OCI-LY3 (cell line): ENCODE data around the gene ZNF74.
"Not testable (repeated sequence)": the region's sequence is repeated elsewhere in the genome, so short reads cannot be mapped to it uniquely, and the experiment has no call there.

ENCODE experiments used
- H2AFZ ChIP-seq: fragments of 200-600, 300-600 bp; shearing (Covaris generic); 2 replicates; pipeline ENCODE4 v1.6.0; 2014; ENCODE audit warnings: antibody characterized with exemption, low read depth, low read length
- H3K27ac ChIP-seq: fragments of 200-600, 300-600 bp; sonication (generic); 2 replicates; pipeline ENCODE4 v1.5.1; 2014; ENCODE audit warnings: mild to moderate bottlenecking, low read length, moderate library complexity, mixed read lengths
- H3K27me3 ChIP-seq: fragments of 200-600, 300-600 bp; sonication (generic); 2 replicates; pipeline ENCODE4 v1.6.1; 2014; ENCODE audit warnings: low read depth, low read length, mixed read lengths
- H3K36me3 ChIP-seq: fragments of 200-600, 300-600 bp; sonication (generic); replicated peaks from 2 replicates; pipeline ENCODE3; 2014; ENCODE audit warnings: low read depth, low read length, mixed read lengths
- H3K4me1 ChIP-seq: fragments of 300-600, 200-600 bp; sonication (generic); 2 replicates; pipeline ENCODE4 v1.6.1; 2014; ENCODE audit warnings: low read length, mixed read lengths
- H3K4me2 ChIP-seq: fragments of 200-600, 300-600 bp; sonication (generic); 2 replicates; pipeline ENCODE4 v1.6.1; 2014; ENCODE audit warnings: low read length, mixed read lengths
- H3K4me3 ChIP-seq: fragments of 300-600, 200-600 bp; sonication (generic); 2 replicates; pipeline ENCODE4 v1.5.1; 2014; ENCODE audit warnings: antibody characterized with exemption, mild to moderate bottlenecking, low read length, moderate library complexity
- H3K79me2 ChIP-seq: fragments of 300-600, 200-600 bp; shearing (Covaris generic); 2 replicates; pipeline ENCODE4 v1.6.1; 2014; ENCODE audit warnings: mild to moderate bottlenecking, low read length, mixed read lengths
- H3K9ac ChIP-seq: fragments of 300-600, 200-600 bp; shearing (Covaris generic); 2 replicates; pipeline ENCODE4 v1.6.0; 2014; ENCODE audit warnings: mild to moderate bottlenecking, low read length, moderate library complexity
- H3K9me3 ChIP-seq: fragments of 200-600, 300-600 bp; shearing (Covaris generic); 2 replicates; pipeline ENCODE4 v1.6.1; 2014; ENCODE audit warnings: low read length, mixed read lengths; ENCODE audit not compliant: insufficient read depth
- H4K20me1 ChIP-seq: fragments of 200-600, 300-600 bp; sonication (generic); 2 replicates; pipeline ENCODE4 v1.6.1; 2016; ENCODE audit warnings: low read length, mixed read lengths; ENCODE audit not compliant: insufficient read depth
- EZH2phosphoT487 ChIP-seq: fragments of 200-600 bp; shearing (Covaris generic); IDR thresholded peaks from 2 replicates; pipeline ENCODE4 v1.6.1; 2018; ENCODE audit warnings: antibody characterized with exemption, mixed run types, low read depth
- TF ChIP-seq, protein P1 (sequence below): fragments of 200-600, 300-600 bp; sonication (generic); IDR thresholded peaks from 2 replicates; pipeline ENCODE4 v1.5.1; 2014; ENCODE audit warnings: antibody characterized with exemption, low read length, low read depth

ZNF74 gene

DNA sequence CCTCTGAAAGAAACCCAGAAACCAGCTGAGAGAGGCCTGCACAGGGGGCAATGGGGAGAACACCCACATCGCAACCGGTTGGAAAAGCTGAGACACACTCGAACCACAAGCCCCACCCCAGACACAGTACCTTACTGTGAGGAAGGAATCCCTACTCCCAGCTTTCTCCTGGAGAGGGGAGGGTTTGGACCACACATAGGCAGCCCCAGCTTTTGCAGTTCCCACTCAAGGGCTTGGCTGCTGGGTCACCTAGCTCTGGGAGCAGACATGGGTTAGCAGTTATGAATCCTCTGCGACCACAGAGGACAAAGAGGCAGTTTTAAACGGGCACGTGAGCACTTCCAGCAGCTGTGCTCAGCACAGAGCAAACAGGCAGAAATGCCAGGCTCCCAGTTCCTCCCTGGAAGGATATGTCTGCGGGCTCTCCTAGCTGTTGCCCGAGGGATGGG, 21.5 kb upstream of the ZNF74 start:
- not testable (repeated sequence) for H3K36me3 ChIP-seq, H3K27ac ChIP-seq, H3K9ac ChIP-seq, H3K9me3 ChIP-seq, H3K4me1 ChIP-seq, H3K4me2 ChIP-seq, H3K27me3 ChIP-seq, H3K4me3 ChIP-seq, H2AFZ ChIP-seq, H4K20me1 ChIP-seq, H3K79me2 ChIP-seq

- not testable (repeated sequence) for H3K9me3 ChIP-seq, H2AFZ ChIP-seq, H3K27me3 ChIP-seq, H4K20me1 ChIP-seq, H3K4me1 ChIP-seq, H3K4me2 ChIP-seq, H3K79me2 ChIP-seq, H3K27ac ChIP-seq, H3K4me3 ChIP-seq, H3K36me3 ChIP-seq, H3K9ac ChIP-seq
Observed at GRCh38 chr22:20373195-20373706, 20.7 kb upstream of the ZNF74 start.

GRCh38 chr22:20374130-20374529, 19.8 kb upstream of the ZNF74 start:
- H3K27ac ChIP-seq, H3K4me1 ChIP-seq, H3K79me2 ChIP-seq, H3K36me3 ChIP-seq, H2AFZ ChIP-seq, H3K9ac ChIP-seq, H3K4me2 ChIP-seq, H4K20me1 ChIP-seq, H3K27me3 ChIP-seq, H3K9me3 ChIP-seq, H3K4me3 ChIP-seq: not testable (repeated sequence)

- H2AFZ ChIP-seq, H3K4me3 ChIP-seq, H4K20me1 ChIP-seq, H3K4me2 ChIP-seq, H3K79me2 ChIP-seq, H3K9me3 ChIP-seq, H3K36me3 ChIP-seq, H3K4me1 ChIP-seq, H3K27ac ChIP-seq, H3K9ac ChIP-seq: not testable (repeated sequence)
- H3K27me3 ChIP-seq = peaks cover 10% of the 10 kb centered on the region
Observed at GRCh38 chr22:20376281-20376680, 17.7 kb upstream of the ZNF74 start.

DNA sequence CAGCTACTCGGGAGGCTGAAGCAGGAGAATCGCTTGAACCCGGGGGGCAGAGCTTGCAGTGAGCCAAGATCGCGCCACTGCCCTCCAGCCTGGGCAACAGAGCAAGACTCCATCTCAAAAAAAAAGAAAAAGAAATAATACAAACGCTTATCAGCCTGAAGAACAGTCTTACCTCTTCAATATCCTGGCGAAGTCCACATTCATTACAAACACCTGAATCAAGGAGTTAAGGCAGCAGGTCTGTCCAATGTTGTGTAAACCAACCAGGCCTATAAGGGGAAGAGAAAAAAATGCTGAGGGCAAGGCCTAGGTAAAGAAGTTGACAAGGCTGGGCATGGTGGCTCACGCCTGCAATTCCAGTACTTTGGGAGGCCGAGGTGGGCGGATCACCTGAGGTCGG, 17.0 kb upstream of the ZNF74 start:
- H3K4me1 ChIP-seq, H3K36me3 ChIP-seq, H3K4me3 ChIP-seq, H3K4me2 ChIP-seq, H3K9ac ChIP-seq, H3K79me2 ChIP-seq, H4K20me1 ChIP-seq, H3K9me3 ChIP-seq, H2AFZ ChIP-seq, H3K27ac ChIP-seq: not testable (repeated sequence)
- H3K27me3 ChIP-seq = peaks cover 10% of the 10 kb centered on the region

DNA sequence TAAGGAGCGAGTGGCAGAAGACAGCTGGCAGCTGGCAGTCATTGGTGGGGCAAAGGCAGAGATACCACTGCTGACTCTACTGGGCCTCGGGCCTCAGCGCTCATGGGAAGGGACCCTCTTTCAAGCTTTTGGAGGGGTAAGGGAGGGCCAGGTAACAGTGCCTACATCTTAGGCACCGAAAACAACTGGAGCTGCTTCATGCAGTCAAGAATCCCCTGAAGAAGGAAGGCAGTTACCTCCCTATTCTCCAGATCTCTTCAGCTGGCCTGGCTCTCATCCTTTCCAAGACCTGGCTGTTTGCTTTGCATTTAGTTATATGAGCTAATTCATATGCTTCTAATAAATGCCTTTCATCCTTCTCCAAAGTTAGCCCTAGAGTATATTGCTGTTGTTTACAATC, 15.8 kb upstream of the ZNF74 start:
- Histone ChIP-seq H3K36me3 (no peaks in the 10 kb centered on the region), H2AFZ (no peak overlapping the region), H3K4me2 (no peak overlapping the region), H3K27ac (no peak overlapping the region), H4K20me1 (no peaks in the 10 kb centered on the region), H3K79me2 (no peaks in the 10 kb centered on the region), H3K9ac (no peak overlapping the region), H3K4me1 (no peaks in the 10 kb centered on the region), H3K9me3 (no peaks in the 10 kb centered on the region), H3K27me3 (peaks cover 10% of the 10 kb centered on the region), H3K4me3 (no peak overlapping the region)
- TF ChIP-seq EZH2phosphoT487 = no peak
- TF ChIP-seq, protein P1, sequence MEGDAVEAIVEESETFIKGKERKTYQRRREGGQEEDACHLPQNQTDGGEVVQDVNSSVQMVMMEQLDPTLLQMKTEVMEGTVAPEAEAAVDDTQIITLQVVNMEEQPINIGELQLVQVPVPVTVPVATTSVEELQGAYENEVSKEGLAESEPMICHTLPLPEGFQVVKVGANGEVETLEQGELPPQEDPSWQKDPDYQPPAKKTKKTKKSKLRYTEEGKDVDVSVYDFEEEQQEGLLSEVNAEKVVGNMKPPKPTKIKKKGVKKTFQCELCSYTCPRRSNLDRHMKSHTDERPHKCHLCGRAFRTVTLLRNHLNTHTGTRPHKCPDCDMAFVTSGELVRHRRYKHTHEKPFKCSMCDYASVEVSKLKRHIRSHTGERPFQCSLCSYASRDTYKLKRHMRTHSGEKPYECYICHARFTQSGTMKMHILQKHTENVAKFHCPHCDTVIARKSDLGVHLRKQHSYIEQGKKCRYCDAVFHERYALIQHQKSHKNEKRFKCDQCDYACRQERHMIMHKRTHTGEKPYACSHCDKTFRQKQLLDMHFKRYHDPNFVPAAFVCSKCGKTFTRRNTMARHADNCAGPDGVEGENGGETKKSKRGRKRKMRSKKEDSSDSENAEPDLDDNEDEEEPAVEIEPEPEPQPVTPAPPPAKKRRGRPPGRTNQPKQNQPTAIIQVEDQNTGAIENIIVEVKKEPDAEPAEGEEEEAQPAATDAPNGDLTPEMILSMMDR = no peak

- H3K27ac ChIP-seq = not testable (repeated sequence)
Observed at GRCh38 chr22:20378684-20379083, 15.3 kb upstream of the ZNF74 start.

More at GRCh38 chr22:20378684-20379083, 15.3 kb upstream of the ZNF74 start:
- not testable (repeated sequence) for H3K9me3 ChIP-seq, H3K79me2 ChIP-seq, H3K4me1 ChIP-seq, H2AFZ ChIP-seq, H3K36me3 ChIP-seq, H3K4me3 ChIP-seq, H4K20me1 ChIP-seq, H3K9ac ChIP-seq, H3K4me2 ChIP-seq
- peaks cover 10% of the 10 kb centered on the region for H3K27me3 ChIP-seq
